ENCODE results near the gene TRPC3.

Gene TRPC3

DNA sequence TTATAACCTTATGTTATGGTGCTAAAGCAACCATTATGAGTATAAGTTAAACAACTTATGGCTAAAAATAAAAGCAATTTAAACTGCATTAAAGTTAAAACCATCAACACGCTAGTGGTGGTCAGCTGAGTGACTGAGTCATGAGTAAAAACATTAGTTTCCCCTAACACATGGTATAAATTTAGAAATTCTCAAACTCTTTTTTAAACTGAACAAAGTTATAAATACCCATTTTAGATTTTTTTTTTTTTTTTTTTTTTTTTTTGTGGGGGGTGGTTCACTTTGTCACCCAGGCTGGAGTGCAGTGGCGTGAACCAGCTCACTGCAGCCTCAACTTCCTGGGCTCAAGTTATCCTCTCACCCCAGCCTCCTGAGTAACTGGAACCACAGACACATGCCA, 76.2 kb downstream of the TRPC3 start:
- no peak for DNase-seq (ENCODE audit: low spot score)

DNA sequence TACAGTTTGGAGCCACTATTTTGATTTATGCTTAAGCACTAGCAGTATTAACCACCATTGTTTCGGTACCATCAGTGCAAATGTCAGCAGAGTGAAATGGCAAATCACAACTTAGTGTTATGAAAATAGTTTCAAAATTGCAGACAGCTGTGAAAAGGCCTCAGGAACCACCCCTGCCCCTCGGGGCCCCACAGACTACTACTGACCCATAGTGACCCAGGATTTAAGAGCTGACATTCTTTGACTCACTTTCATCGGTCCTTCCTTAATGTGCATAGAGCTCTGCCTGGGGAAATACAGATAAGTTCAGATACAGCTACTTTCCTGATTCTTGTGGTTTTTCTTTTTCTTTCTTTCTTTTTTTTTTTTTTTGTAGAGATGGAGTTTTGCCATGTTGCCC, 78.3 kb downstream of the TRPC3 start:
- DNase-seq (ENCODE audit: low spot score) = no peak

DNA sequence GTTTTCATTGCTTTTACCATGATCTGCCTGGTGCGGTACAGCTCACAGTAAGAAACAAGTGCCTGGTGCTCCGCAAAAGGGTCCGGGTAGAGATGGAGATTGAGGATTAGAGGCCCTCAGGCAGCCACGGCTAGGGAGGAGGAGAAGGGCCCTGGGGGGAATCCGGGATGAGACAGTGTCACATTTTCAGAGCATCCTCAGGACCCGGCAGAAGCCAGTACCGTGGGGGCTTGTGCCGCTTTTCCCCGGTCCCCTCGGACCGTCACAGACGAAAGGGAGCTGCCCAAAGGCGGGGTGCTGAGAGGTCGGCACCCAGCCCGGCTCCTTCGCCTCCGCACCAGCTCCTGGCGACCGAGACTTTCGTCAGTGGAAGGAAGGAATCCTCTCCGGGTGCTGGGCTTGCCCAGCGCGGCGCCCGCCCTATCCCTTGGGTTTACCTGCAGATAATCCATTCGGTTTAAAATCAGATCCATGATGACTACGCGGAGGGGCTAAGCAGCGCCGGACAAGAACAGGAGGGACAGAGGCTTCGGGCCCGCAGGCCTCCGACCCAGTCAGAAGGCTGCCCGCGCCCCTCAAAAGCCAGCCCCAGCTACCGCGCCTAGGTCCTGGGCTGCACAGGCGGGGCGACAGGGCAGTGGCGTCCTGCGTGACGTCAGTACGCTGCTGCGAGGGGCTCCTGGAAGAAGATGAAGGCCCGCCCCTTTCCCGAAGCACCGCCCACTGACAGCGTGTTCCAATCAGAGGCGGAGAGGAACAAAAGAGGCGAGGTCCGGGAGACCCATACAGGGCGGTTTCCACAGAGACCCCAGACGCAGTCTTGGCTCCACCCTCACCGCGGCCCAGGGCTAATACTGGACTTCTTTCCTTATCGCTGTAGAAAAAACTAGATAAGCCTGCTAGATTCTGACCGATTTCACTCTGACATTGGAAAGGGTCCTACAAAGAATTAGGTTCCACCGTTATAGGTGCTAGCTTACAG, 81.7 kb downstream of the TRPC3 start, which contains the start of gene BBS7:
BBS7 (minus strand) TSS at position 634 of the 982 bp plus-strand sequence; CDS start at position 473, 161 bp downstream.
- DNase-seq (ENCODE audit: low spot score) = peak; percentile 97

DNA sequence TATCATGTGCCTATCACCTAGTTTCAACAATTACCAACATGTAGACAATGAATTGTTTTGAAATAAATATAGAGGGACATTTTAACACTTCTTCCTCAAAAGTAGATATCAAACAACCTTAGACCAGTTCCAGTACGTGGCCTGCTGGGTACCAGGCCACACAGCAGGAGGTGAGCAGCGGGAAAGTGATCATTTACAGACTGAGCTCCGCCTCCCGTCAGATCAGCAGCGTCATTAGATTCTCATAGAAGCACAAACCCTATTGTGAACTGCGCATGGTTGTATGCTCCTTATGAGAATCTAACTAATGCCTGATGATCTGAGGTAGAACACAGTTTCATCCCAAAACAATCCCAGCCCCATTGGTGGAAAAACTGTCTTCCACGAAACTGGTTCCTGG, 88.1 kb downstream of the TRPC3 start:
- DNase-seq (ENCODE audit: low spot score) = no peak

DNA sequence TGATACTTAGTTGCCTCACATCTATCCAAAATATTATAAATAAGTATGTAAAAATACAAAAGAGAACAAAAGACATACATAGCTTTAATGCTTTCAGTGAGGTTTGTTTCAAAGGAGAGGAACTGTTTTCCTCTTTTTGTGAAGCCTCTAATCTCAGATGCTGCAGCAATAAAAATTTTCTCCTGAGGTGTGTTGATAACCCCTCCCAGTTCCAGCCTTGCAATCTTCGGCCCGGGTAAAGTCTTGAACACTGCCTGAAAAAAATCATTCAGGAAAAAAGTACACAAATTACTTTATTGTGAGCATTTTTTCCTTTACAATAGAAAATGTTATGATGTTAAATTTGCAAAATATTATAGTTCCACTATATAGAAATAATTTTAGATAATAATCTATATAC, 90.4 kb downstream of the TRPC3 start:
- no peak for DNase-seq (ENCODE audit: low spot score)

DNA sequence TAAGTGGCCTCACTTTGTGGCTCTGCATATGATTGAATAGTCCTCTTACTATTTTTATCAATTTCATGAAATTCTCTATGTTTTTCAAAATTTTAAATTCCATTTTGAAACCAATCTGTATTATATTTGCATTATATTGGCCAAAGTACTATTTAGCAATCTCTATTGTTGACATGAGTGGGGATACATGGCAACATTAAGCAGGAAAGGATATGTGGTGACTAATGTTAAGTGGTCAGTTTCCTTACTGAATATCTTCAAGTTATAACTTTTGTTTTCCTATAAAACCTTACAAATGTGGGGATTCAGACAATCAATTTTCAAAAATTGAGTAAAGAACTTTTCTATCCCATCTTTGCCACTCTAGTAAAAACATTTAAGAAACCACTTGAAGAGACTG, 91.7 kb downstream of the TRPC3 start:
- no peak for DNase-seq (ENCODE audit: low spot score)

DNA sequence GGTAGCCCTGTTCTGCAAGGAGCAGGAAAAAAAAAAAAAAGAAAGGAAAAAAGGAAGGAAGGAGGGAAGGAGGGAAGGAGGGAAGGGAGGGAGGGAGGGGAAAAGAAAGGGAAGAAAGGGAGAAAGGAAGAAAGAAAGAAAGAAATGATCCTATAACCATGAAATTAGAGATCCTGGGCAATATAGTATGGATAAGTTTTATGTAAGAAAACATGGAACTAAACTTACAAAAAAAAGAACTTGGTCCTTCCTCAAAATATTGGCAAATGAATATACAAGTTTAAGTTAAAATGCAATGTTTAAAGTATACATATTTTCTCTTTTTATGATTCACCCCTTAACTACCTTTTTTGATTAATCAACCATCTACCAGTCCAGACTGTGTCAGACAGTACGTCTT, 100.5 kb downstream of the TRPC3 start:
- no peak for DNase-seq (ENCODE audit: low spot score)

DNA sequence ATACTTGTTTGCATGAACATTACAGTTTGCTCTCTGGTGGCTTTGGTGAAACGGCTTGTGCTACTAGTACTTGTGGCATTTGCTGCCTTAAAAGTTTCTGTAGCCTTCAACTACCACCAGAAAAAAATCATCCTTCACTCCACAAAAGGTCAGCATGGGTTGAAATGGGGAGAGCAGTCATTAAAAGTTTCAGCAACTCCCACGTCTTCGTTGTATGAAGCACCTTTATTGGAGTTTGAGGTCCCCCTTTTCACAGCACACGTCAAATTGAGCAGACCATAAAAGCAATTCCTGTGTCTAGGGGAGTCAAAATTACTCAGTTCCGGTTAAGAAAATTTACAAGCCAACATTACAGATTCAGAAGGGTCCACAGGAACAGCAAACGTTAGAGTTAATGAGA, 105.2 kb downstream of the TRPC3 start:
- no peak for DNase-seq (ENCODE audit: low spot score)

DNA sequence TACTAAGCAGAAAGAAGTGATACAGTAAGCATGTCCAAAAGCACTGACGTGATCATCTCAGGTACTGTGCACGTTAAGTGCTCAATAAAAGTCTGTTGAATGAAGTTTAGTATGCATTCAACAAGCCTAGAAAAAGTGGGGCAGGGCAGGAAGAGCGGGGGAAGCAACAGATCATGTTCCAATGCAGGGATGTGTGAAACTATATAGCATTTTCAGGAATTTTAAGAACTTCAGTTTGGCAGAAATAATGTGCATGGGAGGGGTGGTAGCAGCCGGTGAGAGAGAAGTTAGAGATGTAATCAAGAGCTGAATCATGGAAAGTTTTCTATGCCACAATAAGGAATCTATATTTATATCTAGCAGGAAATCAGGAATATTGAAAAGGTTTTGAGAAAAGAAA, 109.0 kb downstream of the TRPC3 start:
- no peak for DNase-seq (ENCODE audit: low spot score)

DNA sequence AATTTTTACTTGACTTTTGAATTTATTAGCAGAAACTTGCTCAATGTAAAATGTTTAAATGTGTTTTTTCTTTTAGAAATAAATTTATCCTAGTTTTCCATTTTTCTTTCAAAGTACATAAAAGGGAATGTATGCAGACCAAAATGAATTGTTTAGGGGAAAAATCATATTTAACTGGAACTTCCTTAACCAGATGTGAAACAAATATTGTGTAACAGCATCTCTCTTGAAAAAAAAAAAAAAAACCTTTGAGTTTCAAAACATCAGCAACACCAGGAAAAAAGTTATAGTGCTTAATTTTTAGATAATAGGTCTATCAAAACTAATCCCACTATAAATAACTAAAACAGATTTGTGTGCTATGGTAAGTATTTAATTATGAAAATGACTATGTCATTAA, 113.7 kb downstream of the TRPC3 start:
- no peak for DNase-seq (ENCODE audit: low spot score)

DNA sequence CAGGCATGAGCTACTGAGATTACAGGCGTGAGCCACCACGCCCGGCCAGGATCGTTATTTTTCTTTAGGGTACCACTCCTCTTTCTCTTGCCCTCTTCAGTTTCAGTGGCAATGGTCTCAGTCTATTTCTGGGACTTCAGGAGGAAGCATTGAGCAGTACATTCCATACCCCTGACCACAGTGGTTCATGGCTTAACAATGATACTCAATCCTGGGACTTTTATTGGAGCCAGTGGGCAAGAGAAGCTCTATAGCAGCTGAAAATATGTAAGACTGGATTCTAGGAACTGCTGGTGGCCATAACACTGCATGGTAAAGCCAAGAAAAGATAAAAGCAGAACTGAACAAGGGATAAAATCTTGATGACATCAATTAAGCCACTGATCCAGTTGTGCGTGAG, 122.3 kb downstream of the TRPC3 start:
- DNase-seq (ENCODE audit: low spot score) = no peak
